Measurements from ENCODE around the gene NT5C2. TPM values are rescaled to one million over a fixed set of nuclear protein-coding genes. Genes with fewer than 3 reads are reported as not detected.

NT5C2 gene
- total and polyA plus RNA-seq, 3 donors from 2014 or later, result 105 to 125 (median 114) TPM

GRCh38 chr10:103078309-103078615, 114.8 kb downstream of the NT5C2 start:
- no peaks in the 10 kb centered on the region for H3K27me3 ChIP-seq
- intact Hi-C loops (cut with DNase I; ENCODE audit: low total_unique reads), result loop anchor here (10.0 kb wide), 1 partner anchor 167 kb away; the partner anchor contains the start of gene RPEL1
- no peaks in the 10 kb centered on the region for H3K36me3 ChIP-seq (ENCODE audit: low read depth, missing control alignments)
- H3K4me1 ChIP-seq, result no peaks in the 10 kb centered on the region
- no peak overlapping the region for H3K27ac ChIP-seq
- TF ChIP-seq CTCF (IDR thresholded peaks at IDR 0.05) (no peak), POLR2A (IDR thresholded peaks at IDR 0.05) (no peak)
- DNase-seq, result no peak
- no peak overlapping the region for H3K4me3 ChIP-seq
- no peaks in the 10 kb centered on the region for H3K9me3 ChIP-seq
- WGBS, 2 donors, result 83 to 89% methylated on average over 3 of the region's 3 CpGs

- no peaks in the 10 kb centered on the region for H3K27me3 ChIP-seq
- TF ChIP-seq CTCF (IDR thresholded peaks at IDR 0.05), result no peak
- no peak for TF ChIP-seq POLR2A (IDR thresholded peaks at IDR 0.05)
- H3K36me3 ChIP-seq (ENCODE audit: low read depth, missing control alignments), result no peaks in the 10 kb centered on the region
- H3K4me3 ChIP-seq, result no peak overlapping the region
- WGBS, 2 donors, result 85% methylated on average over 16 of the region's 16 CpGs
- no peaks in the 10 kb centered on the region for H3K9me3 ChIP-seq
- H3K4me1 ChIP-seq, result no peaks in the 10 kb centered on the region
- H3K27ac ChIP-seq, result no peak overlapping the region
- no peak for DNase-seq
- intact Hi-C loops (cut with DNase I; ENCODE audit: low total_unique reads), result loop anchor here (10.0 kb wide), 1 partner anchor 167 kb away; the partner anchor contains the start of gene RPEL1
Observed at GRCh38 chr10:103077491-103078308, 115.4 kb downstream of the NT5C2 start.

- Histone ChIP-seq H3K4me3 (no peak overlapping the region), H3K36me3 (ENCODE audit: low read depth, missing control alignments) (no peaks in the 10 kb centered on the region), H3K9me3 (no peaks in the 10 kb centered on the region), H3K27ac (no peak overlapping the region), H3K4me1 (no peaks in the 10 kb centered on the region), H3K27me3 (no peaks in the 10 kb centered on the region)
- WGBS, 2 donors, result 94 to 95% methylated on average over 21 of the region's 21 CpGs
- TF ChIP-seq CTCF (IDR thresholded peaks at IDR 0.05), result no peak
- no peak for TF ChIP-seq POLR2A (IDR thresholded peaks at IDR 0.05)
- intact Hi-C loops (cut with DNase I; ENCODE audit: low total_unique reads), result loop anchor here (10.0 kb wide), 1 partner anchor 168 kb away; the partner anchor contains the start of gene RPEL1
- no peak for DNase-seq
Observed at GRCh38 chr10:103077020-103077419, 116.1 kb downstream of the NT5C2 start.

- 98 to 99% methylated on average over 8 of the region's 8 CpGs for WGBS, 2 donors
- Histone ChIP-seq H3K9me3 (no peaks in the 10 kb centered on the region), H3K27me3 (no peaks in the 10 kb centered on the region), H3K27ac (no peak overlapping the region), H3K36me3 (ENCODE audit: low read depth, missing control alignments) (no peaks in the 10 kb centered on the region), H3K4me1 (no peaks in the 10 kb centered on the region), H3K4me3 (no peak overlapping the region)
- DNase-seq, result no peak
- TF ChIP-seq POLR2A (IDR thresholded peaks at IDR 0.05), result no peak
- no peak for TF ChIP-seq CTCF (IDR thresholded peaks at IDR 0.05)
- intact Hi-C loops (cut with DNase I; ENCODE audit: low total_unique reads), result loop anchor here (10.0 kb wide), 1 partner anchor 172 kb away; the partner anchor contains the start of gene RPEL1
Observed at GRCh38 chr10:103072891-103073290, 120.2 kb downstream of the NT5C2 start.

All from testis (tissue), 3 donors.